ENCODE results near the gene RHBDL2.
"Not testable (repeated sequence)": the region's sequence is repeated elsewhere in the genome, so short reads cannot be mapped to it uniquely, and the experiment has no call there.

The RHBDL2 gene

DNA sequence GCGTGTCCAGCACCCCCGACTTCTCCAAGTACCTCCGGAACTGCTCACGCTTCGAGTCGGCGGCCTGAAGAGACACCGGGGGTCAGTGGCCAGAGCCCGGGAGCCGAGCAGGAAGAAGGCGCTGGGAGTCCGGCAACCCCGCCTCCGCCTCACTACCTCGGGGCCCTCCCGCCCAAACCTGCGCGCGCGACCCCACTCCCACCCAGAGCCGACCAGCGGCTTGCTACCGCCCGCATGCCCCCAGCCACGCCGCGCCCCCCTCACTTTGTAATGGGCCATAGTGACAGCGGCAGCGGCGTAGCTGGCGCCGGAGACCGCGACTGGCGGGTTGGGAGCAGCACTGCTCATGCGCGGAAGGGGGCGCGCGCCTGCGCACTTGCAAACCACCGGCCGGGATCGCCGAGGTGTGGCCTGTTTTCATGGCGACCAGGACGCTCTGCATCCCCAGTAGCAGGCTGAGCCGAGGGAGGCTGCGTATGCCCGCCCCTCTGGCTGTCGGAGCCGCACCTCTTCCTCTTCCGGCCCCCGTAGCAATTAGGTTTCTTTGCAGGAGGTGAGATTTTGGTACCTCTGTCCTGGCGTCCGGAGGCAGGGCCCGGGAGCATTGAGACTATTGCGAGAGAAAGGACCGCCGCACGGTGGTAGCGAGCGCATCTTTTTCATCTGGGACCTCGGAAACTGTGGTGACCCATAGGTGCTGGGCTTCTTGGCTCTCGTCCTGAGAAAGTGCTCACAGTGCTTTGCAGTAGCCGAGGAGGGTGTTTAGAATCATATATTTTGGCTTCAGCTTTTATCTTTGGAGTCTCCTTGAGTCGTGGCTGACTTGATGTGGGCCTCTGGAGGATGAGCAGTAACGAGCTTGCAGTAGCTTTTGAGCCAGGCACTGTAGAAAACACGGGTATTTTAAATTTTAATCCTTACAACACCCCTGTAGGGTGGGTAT lies 68.3 kb downstream of the RHBDL2 start, which contains the start of gene MYCBP:
Gene MYCBP (minus strand): TSS at position 322 of the 943 bp plus-strand sequence. CDS start 43 bp downstream, at position 279.
- DNase-seq, result peak; percentile 98

DNA sequence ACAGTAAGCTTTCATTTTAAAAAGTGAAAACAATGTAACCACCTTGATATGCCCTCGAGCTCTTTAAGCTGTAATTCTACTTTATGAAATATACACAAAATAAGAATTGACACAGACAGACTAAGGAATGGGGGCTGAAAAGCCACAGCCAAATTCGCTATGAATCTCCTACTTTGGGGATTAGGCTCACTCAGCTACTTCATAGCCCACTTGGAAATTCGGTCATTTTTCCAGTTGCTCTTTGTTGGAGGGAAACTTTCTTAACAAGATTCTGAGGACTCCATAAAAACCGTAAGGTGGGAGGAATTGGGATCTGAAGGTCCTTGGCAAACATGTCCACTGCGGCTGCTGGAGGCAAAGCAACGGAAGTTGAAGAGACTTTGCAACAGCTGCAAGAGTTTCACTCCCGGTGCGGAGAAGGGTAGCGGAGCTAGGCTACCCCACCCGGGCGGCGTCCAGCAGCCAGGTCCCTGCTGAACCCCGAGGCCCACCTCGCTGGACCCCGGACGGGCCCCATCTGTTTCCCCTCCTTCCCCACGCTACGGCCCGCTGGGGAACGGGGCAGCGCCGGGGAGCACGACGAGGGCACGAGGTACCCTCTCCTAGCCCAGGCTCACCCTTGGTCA lies 69.1 kb downstream of the RHBDL2 start:
- DNase-seq, result peak; percentile 56

DNA sequence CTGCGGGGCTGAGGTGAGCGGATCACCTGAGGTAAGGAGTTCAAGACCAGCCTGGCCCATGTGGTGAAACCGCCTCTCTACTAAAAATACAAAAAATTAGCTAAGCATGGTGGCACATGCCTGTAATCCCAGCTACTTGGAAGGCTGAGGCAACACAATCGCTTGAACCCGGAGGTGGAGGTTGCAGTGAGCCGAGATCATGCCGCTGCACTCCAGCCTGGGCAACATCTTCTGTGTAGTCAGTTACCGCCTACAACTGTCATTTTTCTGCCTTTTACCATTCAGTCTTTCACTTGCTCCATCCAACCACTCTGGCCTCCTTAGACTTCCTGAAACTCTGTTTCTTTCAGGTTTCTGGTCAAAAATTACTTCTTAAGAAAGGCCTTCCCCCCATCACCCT lies 70.6 kb downstream of the RHBDL2 start:
- DNase-seq, result no peak

DNA sequence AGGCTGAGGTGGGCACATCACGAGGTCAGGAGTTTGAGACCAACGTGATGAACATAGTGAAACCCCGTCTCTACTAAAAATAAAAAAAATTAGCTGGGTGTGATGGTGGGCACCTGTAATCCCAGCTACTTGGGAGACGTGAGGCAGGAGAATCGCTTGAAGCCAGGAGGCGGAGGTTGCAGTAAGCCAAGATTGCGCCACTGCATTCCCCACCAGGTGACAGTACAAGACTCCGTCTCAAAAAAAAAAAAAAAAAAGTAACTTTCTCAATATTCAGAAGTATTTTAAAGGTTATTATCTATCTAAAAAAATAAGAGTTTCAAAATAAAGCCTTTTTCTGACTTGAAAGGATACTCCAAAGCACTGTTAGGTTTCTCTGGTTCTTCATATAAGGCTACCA lies 74.4 kb downstream of the RHBDL2 start:
- DNase-seq, result no peak

DNA sequence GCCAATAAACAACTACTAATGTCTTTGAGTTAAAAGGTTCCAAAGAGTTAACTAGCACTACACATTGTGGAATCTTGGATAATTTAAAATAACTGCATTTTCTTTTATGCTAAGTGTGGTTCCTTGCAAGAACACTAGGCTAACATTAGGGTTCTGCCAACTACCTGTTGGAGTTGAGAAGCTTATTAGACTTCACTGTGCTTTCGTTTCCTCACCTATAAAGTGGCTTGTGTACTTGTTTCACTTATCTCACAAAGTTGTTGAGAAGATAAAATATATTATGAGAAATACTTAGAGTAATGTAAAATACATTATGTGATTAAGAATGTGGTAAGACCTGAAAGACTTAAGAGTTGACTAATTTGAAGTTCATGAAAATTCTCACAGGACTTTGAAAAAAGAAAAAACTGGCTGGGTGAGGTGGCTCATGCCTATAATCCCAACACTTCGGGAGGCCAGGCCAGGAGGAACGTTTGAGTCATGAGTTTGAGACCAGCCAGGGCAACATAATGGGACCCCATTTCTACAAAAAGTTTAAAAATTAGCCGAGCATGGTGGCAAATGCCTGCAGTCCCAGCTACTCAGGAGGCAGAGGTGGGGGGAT lies 76.4 kb downstream of the RHBDL2 start:
- no peak for DNase-seq

DNA sequence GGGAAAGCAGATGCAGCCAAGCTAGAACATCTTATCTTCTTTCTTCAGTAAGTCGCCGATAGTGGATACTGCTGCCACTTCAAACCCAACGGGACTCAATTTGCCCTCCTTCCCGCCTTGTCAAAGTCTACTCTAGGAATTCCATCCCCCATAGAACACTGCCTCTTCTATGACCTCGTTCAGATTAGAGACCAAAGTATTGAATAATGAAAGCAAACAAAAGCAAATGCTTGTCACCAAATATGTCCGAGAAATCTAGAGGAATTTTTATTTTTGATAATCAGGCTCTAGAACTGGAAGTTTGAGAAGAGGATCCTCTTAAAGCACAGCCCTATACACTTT lies 81.2 kb downstream of the RHBDL2 start:
- DNase-seq, result no peak

DNA sequence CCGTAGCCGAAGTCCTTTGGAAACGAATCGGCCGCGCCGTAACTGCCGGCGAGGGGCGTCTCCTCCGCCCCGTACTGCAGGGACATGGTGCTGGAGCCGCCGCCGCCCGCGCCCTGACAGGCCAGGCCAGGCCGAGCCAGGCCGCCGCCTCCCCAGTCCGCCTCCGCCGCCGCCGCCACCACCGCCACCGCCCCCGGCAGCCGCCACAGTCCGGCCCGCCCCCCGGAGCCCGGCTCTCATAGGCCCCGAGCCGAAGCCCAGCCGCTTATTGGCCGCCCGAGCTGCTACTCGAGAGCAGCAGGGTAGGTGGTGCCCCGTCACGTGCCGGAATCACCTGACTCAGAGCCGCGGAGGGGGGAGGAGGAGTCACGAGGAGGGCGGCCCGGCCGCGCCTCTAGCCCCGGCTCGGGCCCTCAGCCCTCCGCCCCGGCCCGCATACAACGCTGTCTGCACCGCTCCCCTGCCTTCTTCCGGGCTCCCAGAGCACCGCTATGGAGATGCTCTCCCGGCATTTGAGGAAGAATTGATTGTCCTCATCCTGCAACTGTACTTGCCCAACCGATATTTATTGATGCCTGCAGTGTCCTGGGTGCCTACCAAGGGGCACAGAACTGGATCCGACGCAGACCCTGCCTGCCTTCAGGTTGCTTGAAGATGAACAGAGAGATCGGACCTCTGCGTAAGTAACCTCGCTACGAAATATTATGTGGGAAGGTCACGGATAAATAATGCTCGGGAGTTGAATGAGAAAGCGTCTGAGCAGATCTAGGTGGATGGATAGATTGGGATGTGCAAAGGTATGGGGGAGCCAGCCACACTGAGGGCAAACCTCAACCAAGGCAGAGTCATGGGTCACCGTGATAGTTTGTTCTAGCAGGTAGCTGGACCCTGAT lies 81.8 kb downstream of the RHBDL2 start, which contains the start of gene RRAGC:
Gene RRAGC (minus strand): TSS at position 212 of the 893 bp plus-strand sequence. CDS start 126 bp downstream, at position 86.
- peak; percentile 100 for DNase-seq

DNA sequence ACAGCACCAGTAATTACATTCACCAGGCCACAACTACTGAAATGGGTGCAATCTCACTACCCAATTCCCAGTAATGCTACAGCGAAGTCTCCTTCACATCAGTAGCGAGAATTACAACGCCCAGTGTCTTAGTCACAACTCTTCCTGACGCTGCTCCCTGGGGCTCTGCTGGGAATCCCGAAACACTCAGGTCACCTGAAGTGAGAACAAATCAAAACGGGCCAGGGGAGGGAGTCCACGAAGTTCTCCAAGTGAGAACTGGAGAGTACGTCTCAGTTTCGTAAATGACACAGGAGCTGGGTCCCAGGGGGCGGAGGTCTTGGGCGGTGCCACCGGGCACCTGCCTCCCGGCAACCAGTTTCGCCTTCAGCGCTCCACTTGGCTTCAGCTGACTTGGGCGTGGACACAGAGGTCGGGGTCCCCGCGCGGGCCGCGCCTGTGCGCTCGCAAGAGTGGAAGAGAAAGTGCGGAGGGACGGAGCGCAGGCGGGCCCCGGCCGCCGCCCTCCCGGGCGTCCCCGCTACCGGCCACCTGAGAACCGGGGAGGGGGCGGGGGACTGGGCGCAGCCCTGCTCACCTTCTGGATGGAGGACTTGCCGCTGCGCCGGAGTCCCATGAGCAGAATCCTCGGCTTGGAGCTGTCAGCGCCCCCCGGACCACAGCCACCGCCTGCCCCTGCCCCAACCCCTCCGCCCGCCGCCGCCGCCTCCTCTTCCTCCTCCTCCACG lies 82.6 kb downstream of the RHBDL2 start:
- DNase-seq, result peak; percentile 67

DNA sequence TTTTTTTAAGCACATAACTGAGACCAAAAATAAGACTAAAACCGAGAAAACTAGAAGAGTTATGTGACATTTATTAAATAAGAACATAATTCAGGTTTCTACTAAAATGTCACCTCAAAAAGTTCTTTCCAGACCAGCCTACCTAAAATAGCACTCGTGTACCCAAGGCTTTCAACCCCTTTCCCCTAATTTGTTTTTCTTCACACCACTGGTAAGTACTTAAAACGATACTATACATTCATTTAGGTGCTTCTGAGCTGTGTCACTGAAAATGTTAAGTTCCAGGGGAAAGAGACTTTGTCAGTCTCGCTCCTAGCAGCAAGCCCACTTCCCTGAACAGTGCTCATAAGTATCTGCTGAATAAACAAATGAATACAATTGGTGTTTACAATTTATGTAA lies 88.8 kb downstream of the RHBDL2 start:
- DNase-seq, result peak; percentile 81

DNA sequence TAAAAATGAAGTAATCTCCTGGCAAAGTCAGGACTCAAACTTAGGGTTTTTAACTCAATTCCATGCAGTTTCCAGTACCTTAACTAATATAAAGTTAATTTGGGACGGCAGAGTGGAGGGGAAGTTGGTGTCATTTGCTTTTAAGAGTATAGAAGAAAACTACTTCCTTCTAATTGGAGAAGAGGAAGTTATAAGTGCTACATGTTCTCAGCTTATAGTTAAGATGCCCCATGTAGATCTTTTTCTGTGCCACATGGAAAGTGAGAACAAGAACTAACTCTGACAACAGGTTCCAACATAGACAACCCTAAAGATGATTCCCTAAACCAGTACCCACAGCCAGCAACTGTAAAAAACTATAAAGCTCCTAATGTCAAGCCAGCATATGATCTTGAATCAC lies 93.6 kb downstream of the RHBDL2 start:
- no peak for DNase-seq

DNA sequence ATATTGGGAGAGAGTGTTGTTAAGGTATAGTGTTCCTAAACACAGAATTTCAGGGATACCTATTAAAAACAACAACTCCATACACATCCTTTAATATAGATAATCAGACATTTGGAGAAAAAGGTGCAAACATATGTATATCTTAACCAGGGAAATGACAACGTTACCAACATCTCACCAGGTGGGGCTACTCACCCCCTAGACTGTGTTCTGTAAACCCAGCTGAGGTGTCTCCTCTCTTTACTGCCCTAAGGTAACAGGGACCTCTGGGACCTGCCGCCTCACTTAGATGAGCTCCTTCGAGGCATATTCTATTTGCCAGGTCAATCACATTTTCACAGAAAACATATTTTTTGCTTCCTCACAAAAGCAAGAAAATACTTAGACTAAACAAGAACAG lies 95.4 kb downstream of the RHBDL2 start:
- no peak for DNase-seq

DNA sequence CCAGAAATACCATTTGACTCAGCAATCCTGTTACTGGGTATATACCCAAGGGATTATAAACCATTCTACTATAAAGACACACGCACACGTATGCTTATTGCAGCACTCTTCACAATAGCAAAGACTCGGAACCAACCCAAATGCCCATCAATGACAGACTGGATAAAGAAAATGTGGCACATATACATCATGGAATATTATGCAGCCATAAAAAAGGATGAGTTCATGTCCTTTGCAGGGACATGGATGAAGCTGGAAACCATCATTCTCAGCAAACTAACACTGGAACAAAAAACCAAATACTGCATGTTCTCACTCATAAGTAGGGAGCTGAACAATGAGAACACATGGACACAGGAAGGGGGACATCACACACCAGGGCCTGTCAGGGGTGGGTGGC lies 96.5 kb downstream of the RHBDL2 start:
- not testable (repeated sequence) for DNase-seq

DNA sequence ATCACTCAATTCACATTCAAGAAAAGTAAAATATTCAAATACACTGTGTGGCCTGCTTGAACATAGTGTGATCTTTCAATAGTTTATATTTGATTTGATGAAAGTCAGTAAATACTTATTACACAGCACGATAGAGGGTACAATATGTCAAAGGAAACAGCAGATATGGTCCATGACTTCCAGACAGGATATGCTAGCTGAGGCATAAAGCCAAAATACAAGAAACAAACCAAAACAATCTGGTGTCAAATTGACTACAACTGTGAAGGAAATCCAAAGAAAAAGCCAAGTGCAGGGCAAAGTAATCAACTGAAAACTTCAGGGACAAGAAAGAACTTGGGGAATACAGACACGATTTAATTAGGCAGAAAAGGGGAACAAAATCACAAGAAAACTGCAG lies 101.3 kb downstream of the RHBDL2 start:
- no peak for DNase-seq

DNA sequence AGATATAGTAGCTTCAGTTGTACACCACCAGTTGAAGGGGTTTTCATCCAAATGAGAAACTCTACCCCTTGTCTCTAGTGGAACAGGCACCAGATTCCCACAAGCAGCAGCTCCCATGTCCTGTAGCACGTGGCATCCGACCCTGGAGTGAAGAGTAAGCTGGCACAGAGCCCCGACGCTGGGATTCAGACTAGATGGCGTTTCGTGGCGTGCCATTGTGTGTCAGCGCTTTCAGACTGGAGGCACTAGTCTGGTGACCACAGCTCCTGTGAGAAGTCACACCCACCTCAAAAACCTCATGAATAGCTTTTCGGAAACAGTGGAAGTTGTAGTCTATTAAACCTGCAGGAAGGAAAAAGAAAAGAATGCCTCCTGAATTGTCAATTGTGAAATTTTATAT lies 102.3 kb downstream of the RHBDL2 start:
- no peak for DNase-seq

DNA sequence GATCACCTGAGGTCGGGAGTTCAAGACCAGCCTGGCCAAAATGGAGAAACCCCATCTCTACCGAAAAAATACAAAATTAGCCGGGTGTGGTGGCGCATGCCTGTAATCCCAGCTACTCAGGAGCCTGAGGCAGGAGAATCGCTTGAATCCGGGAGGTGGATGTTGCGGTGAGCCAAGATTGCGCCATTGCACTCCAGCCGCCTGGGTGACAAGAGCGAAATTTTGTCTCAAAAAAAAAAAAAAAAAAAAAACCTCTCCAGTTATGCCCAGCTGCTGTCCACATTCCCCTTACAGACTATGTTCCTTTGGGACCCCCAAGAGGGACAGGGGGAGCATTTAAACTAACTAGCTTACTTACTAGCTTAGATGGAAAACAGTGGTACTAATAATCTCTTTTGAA lies 105.3 kb downstream of the RHBDL2 start:
- not testable (repeated sequence) for DNase-seq
